H9 (cell line): ENCODE results near the gene RASA3. TPM values are rescaled to one million over a fixed set of nuclear protein-coding genes. Genes with fewer than 3 reads are reported as not detected.
"Not testable (repeated sequence)": the region's sequence is repeated elsewhere in the genome, so short reads cannot be mapped to it uniquely, and the experiment has no call there.

Source experiments
- DNase-seq: peaks from one replicate; pipeline ENCODE4 v3.0.0-alpha.2; 2017
- H2AFZ ChIP-seq: one replicate; pipeline ENCODE4 v1.6.1; 2013; ENCODE audit warnings: mild to moderate bottlenecking, low read length, control low read depth, moderate library complexity
- H2AK5ac ChIP-seq: 2 replicates; pipeline ENCODE4 v1.6.1; 2013; ENCODE audit warnings: low read length, control low read depth, mixed read lengths; ENCODE audit not compliant: insufficient read length
- H2BK120ac ChIP-seq: one replicate; pipeline ENCODE4 v1.6.1; 2013; ENCODE audit warnings: low read depth, mild to moderate bottlenecking, low read length, control low read depth, inconsistent platforms; ENCODE audit not compliant: poor library complexity, severe bottlenecking
- H2BK12ac ChIP-seq: 2 replicates; pipeline ENCODE4 v1.6.1; 2013; ENCODE audit warnings: low read length, control low read depth, mixed read lengths, low read depth; ENCODE audit not compliant: insufficient read length
- H2BK15ac ChIP-seq: 2 replicates; pipeline ENCODE4 v1.6.1; 2013; ENCODE audit warnings: low read depth, low read length, control low read depth
- H2BK20ac ChIP-seq: one replicate; pipeline ENCODE4 v1.6.1; 2013; ENCODE audit warnings: low read depth, mild to moderate bottlenecking, low read length, control low read depth, inconsistent platforms; ENCODE audit not compliant: poor library complexity, severe bottlenecking
- H2BK5ac ChIP-seq: 2 replicates; pipeline ENCODE4 v1.6.1; 2013; ENCODE audit warnings: low read length, control low read depth, mixed read lengths; ENCODE audit not compliant: insufficient read length
- H3K14ac ChIP-seq: 2 replicates; pipeline ENCODE4 v1.6.1; 2013; ENCODE audit warnings: low read length, control low read depth; ENCODE audit not compliant: insufficient read depth
- H3K18ac ChIP-seq: 2 replicates; pipeline ENCODE4 v1.6.1; 2013; ENCODE audit warnings: low read depth, mild to moderate bottlenecking, mixed read lengths, low read length, control low read depth; ENCODE audit not compliant: insufficient read length
- H3K23ac ChIP-seq: 2 replicates; pipeline ENCODE4 v1.6.1; 2013; ENCODE audit warnings: low read length, control low read depth, mixed read lengths, low read depth; ENCODE audit not compliant: insufficient read length
- H3K23me2 ChIP-seq: 2 replicates; pipeline ENCODE4 v1.6.1; 2013; ENCODE audit warnings: low read depth, mild to moderate bottlenecking, mixed read lengths, low read length, control low read depth; ENCODE audit not compliant: insufficient read length, poor library complexity, severe bottlenecking
- H3K27ac ChIP-seq: 2 replicates; pipeline ENCODE4 v1.5.1; 2013; ENCODE audit warnings: low read length, control low read depth, mixed read lengths, low read depth; ENCODE audit not compliant: insufficient read length
- H3K27me3 ChIP-seq: 2 replicates; pipeline ENCODE4 v1.6.1; 2013; ENCODE audit warnings: low read length, control low read depth, inconsistent platforms; ENCODE audit not compliant: insufficient read depth
- H3K4ac ChIP-seq: 2 replicates; pipeline ENCODE4 v1.6.1; 2013; ENCODE audit warnings: low read depth, mild to moderate bottlenecking, control low read depth, inconsistent platforms, low read length, moderate library complexity
- H3K4me1 ChIP-seq: 2 replicates; pipeline ENCODE4 v1.6.1; 2013; ENCODE audit warnings: low read length, control low read depth, inconsistent platforms; ENCODE audit not compliant: insufficient read depth
- H3K4me2 ChIP-seq: 2 replicates; pipeline ENCODE4 v1.6.1; 2013; ENCODE audit warnings: low read length, control low read depth, mixed read lengths; ENCODE audit not compliant: insufficient read length, insufficient read depth
- H3K56ac ChIP-seq: 2 replicates; pipeline ENCODE4 v1.6.1; 2013; ENCODE audit warnings: low read depth, mild to moderate bottlenecking, mixed read lengths, low read length, control low read depth; ENCODE audit not compliant: insufficient read length
- H3K79me1 ChIP-seq: 2 replicates; pipeline ENCODE4 v1.6.1; 2013; ENCODE audit warnings: low read depth, mild to moderate bottlenecking, moderate library complexity, low read length, control low read depth, inconsistent platforms; ENCODE audit not compliant: insufficient read depth, poor library complexity, severe bottlenecking
- H3K79me2 ChIP-seq: 2 replicates; pipeline ENCODE4 v1.6.1; 2013; ENCODE audit warnings: low read length, control low read depth, inconsistent platforms; ENCODE audit not compliant: insufficient read depth
- H3K9ac ChIP-seq: 2 replicates; pipeline ENCODE4 v1.6.1; 2013; ENCODE audit warnings: low read length, control low read depth, mixed read lengths; ENCODE audit not compliant: insufficient read length; ENCODE audit errors: extremely low read depth
- H3K9me3 ChIP-seq: one replicate; pipeline ENCODE4 v1.6.1; 2013; ENCODE audit warnings: low read depth, low read length, inconsistent platforms; ENCODE audit not compliant: control insufficient read depth
- H3T11ph ChIP-seq: one replicate; pipeline ENCODE4 v1.6.1; 2013; ENCODE audit warnings: mild to moderate bottlenecking, low read length, control low read depth, inconsistent platforms
- H4K20me1 ChIP-seq: one replicate; pipeline ENCODE4 v1.6.1; 2013; ENCODE audit not compliant: control insufficient read depth, insufficient read length, insufficient read depth
- H4K5ac ChIP-seq: 2 replicates; pipeline ENCODE4 v1.6.1; 2013; ENCODE audit warnings: low read depth, mild to moderate bottlenecking, mixed read lengths, low read length, control low read depth; ENCODE audit not compliant: insufficient read length
- H4K8ac ChIP-seq: replicated peaks from 2 replicates; pipeline ENCODE4 v1.6.1; 2013; ENCODE audit warnings: low read length, control low read depth, mixed read lengths, low read depth; ENCODE audit not compliant: insufficient read length
- H4K91ac ChIP-seq: 2 replicates; pipeline ENCODE4 v1.6.1; 2013; ENCODE audit warnings: low read depth, mild to moderate bottlenecking, moderate library complexity, mixed read lengths, low read length, control low read depth; ENCODE audit not compliant: insufficient read length
- H3K27ac Mint-ChIP-seq, 3 experiments: 2 replicates in 2 of 3; 3 replicates in 1 of 3; pipeline ENCODE4 v1.8.0; 2020 to 2021; ENCODE audit warnings: mixed read lengths in 3 of 3, mild to moderate bottlenecking in 1 of 3, moderate library complexity in 1 of 3
- H3K27me3 Mint-ChIP-seq: 2 replicates; pipeline ENCODE4 v1.8.0; 2021; ENCODE audit warnings: low read depth, mild to moderate bottlenecking, moderate library complexity, mixed read lengths
- H3K36me3 Mint-ChIP-seq, 3 experiments: 2 replicates in 2 of 3; 3 replicates in 1 of 3; pipeline ENCODE4 v1.8.0; 2020 to 2021; ENCODE audit warnings: low read depth in 3 of 3, mixed read lengths in 3 of 3; ENCODE audit not compliant: insufficient read depth in 1 of 3
- H3K4me1 Mint-ChIP-seq, 2 experiments: 2 replicates each; pipeline ENCODE4 v1.8.0; 2020; ENCODE audit warnings: mixed read lengths in 2 of 2
- H3K4me3 Mint-ChIP-seq, 2 experiments: 2 replicates in 1 of 2; 3 replicates in 1 of 2; pipeline ENCODE4 v1.8.0; 2020 to 2021; ENCODE audit warnings: mild to moderate bottlenecking in 2 of 2, mixed read lengths in 2 of 2, moderate library complexity in 1 of 2
- H3K9me3 Mint-ChIP-seq, 2 experiments: 2 replicates in 1 of 2; 3 replicates in 1 of 2; pipeline ENCODE4 v1.8.0; 2020; ENCODE audit warnings: mild to moderate bottlenecking in 2 of 2, mixed read lengths in 2 of 2, moderate library complexity in 1 of 2
- WGBS: extraction: QIAGEN DNeasy Blood & Tissue Kit; methylation state at CpG from one replicate; pipeline ENCODE4 v1.1.7; 2013; ENCODE audit warnings: missing lambda C conversion rate, low lambda C conversion rate, mixed read lengths; ENCODE audit not compliant: insufficient read length; ENCODE audit errors: extremely low coverage; 5-methylcytosine and 5-hydroxymethylcytosine counted together
- total RNA-seq: library from RNA; stranded (reverse); gene quantifications from 2 replicates; pipeline ENCODE4 v1.2.1, GENCODE V29; 2021
- TF ChIP-seq, protein P1 (sequence below): fragments of 200-600 bp; sonication (generic); conservative IDR thresholded peaks from 3 replicates; pipeline ENCODE4 v1.8.0; 2021; ENCODE audit warnings: antibody characterized with exemption, mild to moderate bottlenecking

The RASA3 gene
- total RNA-seq, 1 experiment from 2014 or later: 12.3 TPM

DNA sequence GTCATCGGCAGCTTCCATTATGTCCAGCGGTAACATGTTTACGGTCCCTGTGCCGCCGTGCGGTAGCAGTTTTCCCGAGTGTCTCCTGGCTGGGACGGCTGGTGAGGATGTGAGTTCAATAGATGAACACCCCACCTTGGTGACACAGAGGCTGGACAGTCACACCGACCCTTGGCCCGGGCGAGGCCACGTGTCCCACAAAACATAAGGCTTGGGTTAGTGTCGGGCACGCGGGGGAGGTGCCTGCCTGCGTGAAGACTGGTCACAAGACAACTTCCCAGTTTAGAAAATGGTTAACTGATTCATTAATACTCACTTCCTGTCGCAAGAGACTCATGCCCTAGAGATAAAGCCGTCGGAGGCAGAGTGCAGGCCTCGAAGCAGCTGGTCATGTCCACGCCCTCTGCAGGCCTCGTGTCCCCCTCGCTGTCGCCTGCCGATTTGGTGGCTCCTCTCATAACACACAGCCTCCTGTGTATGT, 17.2 kb downstream of the RASA3 start:
- H3K4me1 ChIP-seq: no peaks in the 10 kb centered on the region; the same call in 1 of the 2 replicates
- no peak overlapping the region for H3K4ac ChIP-seq
- H3K79me2 ChIP-seq: peaks cover 3% of the 10 kb centered on the region; the same call in 1 of the 2 replicates
- H3K27ac Mint-ChIP-seq: peak overlapping the region; percentile 34 to 96 (median 88); a peak in 4 of 7 replicates
- no peak overlapping the region for H2AK5ac ChIP-seq
- H2BK12ac ChIP-seq: no peak overlapping the region
- no peak overlapping the region for H2BK120ac ChIP-seq
- no peak overlapping the region for H3K14ac ChIP-seq
- H2BK20ac ChIP-seq: no peak overlapping the region
- DNase-seq: no peak
- peaks cover 2% of the 10 kb centered on the region for H4K20me1 ChIP-seq
- H3K9me3 ChIP-seq: no peaks in the 10 kb centered on the region
- no peak overlapping the region for H3K18ac ChIP-seq
- no peak overlapping the region for H2AFZ ChIP-seq
- no peak overlapping the region for H2BK15ac ChIP-seq
- no peak overlapping the region for H4K5ac ChIP-seq
- H3K27ac ChIP-seq: no peak overlapping the region
- no peak overlapping the region for H4K91ac ChIP-seq
- H3K36me3 Mint-ChIP-seq: peaks cover 5 to 11% (median 11%) of the 10 kb centered on the region in 3 experiments; a peak in 4 of 7 replicates
- H3K27me3 ChIP-seq: no peaks in the 10 kb centered on the region
- no peak overlapping the region for H4K8ac ChIP-seq
- no peaks in the 10 kb centered on the region for H3K79me1 ChIP-seq
- H3K4me1 Mint-ChIP-seq: peaks cover 51 to 53% of the 10 kb centered on the region in 2 experiments
- H3K27me3 Mint-ChIP-seq: no peaks in the 10 kb centered on the region
- H3K23ac ChIP-seq: no peak overlapping the region
- no peak overlapping the region for H3T11ph ChIP-seq
- H3K4me2 ChIP-seq: no peak overlapping the region
- H3K23me2 ChIP-seq: no peaks in the 10 kb centered on the region
- H3K56ac ChIP-seq: no peak overlapping the region
- peaks cover 0 to 7% of the 10 kb centered on the region in 2 experiments; a peak in 3 of 5 replicates for H3K9me3 Mint-ChIP-seq
- TF ChIP-seq, protein P1, sequence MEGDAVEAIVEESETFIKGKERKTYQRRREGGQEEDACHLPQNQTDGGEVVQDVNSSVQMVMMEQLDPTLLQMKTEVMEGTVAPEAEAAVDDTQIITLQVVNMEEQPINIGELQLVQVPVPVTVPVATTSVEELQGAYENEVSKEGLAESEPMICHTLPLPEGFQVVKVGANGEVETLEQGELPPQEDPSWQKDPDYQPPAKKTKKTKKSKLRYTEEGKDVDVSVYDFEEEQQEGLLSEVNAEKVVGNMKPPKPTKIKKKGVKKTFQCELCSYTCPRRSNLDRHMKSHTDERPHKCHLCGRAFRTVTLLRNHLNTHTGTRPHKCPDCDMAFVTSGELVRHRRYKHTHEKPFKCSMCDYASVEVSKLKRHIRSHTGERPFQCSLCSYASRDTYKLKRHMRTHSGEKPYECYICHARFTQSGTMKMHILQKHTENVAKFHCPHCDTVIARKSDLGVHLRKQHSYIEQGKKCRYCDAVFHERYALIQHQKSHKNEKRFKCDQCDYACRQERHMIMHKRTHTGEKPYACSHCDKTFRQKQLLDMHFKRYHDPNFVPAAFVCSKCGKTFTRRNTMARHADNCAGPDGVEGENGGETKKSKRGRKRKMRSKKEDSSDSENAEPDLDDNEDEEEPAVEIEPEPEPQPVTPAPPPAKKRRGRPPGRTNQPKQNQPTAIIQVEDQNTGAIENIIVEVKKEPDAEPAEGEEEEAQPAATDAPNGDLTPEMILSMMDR: no peak
- H3K4me3 Mint-ChIP-seq: peak overlapping the region in 1 of 2 experiments; percentile 28; a peak in 1 of 5 replicates
- H3K9ac ChIP-seq: no peak overlapping the region
- H2BK5ac ChIP-seq: no peak overlapping the region
- WGBS: no CpG with 5 or more reads among the region's 25 CpGs

DNA sequence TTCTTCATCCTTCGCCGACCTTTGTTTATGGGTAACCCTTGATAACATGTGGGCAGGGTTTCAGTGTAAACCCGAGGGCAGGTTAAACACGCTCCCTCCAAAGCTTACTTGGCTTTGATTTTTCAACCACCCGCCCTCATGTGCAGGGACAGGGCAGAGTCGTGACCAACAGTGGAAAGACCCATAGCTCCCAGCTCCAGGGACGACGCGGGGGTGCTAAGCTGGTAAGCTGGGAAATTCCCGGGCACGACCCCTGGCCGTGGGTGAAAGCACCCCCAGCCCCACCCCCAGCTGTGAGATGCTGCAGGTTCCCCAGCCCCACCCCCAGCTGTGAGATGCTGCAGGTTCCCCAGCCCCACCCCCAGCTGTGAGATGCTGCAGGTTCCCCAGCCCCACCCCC, 17.8 kb downstream of the RASA3 start:
- H3K9me3 ChIP-seq, H2BK5ac ChIP-seq, H3K4me2 ChIP-seq, H4K5ac ChIP-seq, H3K14ac ChIP-seq, H4K91ac ChIP-seq, H3K27me3 Mint-ChIP-seq, H2BK12ac ChIP-seq, H3K79me1 ChIP-seq, H3K9ac ChIP-seq, H4K8ac ChIP-seq, DNase-seq, H2AK5ac ChIP-seq, H3K27ac ChIP-seq, H2BK120ac ChIP-seq, H3T11ph ChIP-seq, H3K27me3 ChIP-seq, H3K4ac ChIP-seq, H3K18ac ChIP-seq, H3K23ac ChIP-seq, H3K23me2 ChIP-seq, H3K79me2 ChIP-seq, H2BK15ac ChIP-seq, H3K27ac Mint-ChIP-seq, H3K56ac ChIP-seq, H3K9me3 Mint-ChIP-seq, H2BK20ac ChIP-seq, H3K4me1 ChIP-seq, H2AFZ ChIP-seq, H3K4me3 Mint-ChIP-seq, H4K20me1 ChIP-seq: not testable (repeated sequence)
- Mint-ChIP-seq H3K4me1 (peaks cover 56 to 57% of the 10 kb centered on the region in 2 experiments), H3K36me3 (peaks cover 5 to 11% (median 11%) of the 10 kb centered on the region in 3 experiments; a peak in 4 of 7 replicates)
- whole genome bisulfite sequencing: no CpG with 5 or more reads among the region's 12 CpGs
